Measurements from ENCODE around the gene TMEM147.

Gene TMEM147

GRCh38 chr19:35519291-35519690, 26.1 kb upstream of the TMEM147 start:
- H3K4me3 ChIP-seq (ENCODE audit: low read depth, low read length) = no peak overlapping the region
- TF ChIP-seq MYC (IDR thresholded peaks at IDR 0.05; ENCODE audit: low read depth, low read length) (no peak), POLR2A (IDR thresholded peaks at IDR 0.05; ENCODE audit: extremely low read depth, insufficient read length) (no peak), CTCF (IDR thresholded peaks at IDR 0.05; ENCODE audit: low read depth, low read length) (no peak)
- TF ChIP-seq, protein P1, sequence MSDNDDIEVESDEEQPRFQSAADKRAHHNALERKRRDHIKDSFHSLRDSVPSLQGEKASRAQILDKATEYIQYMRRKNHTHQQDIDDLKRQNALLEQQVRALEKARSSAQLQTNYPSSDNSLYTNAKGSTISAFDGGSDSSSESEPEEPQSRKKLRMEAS (IDR thresholded peaks at IDR 0.05; ENCODE audit: low read depth, low read length) = no peak
- DNase-seq (ENCODE audit: low read depth) = no peak

- no peak for DNase-seq (ENCODE audit: low read depth)
These were observed 24.2 kb upstream of the TMEM147 start for GRCh38 chr19:35521124-35521743.

DNA sequence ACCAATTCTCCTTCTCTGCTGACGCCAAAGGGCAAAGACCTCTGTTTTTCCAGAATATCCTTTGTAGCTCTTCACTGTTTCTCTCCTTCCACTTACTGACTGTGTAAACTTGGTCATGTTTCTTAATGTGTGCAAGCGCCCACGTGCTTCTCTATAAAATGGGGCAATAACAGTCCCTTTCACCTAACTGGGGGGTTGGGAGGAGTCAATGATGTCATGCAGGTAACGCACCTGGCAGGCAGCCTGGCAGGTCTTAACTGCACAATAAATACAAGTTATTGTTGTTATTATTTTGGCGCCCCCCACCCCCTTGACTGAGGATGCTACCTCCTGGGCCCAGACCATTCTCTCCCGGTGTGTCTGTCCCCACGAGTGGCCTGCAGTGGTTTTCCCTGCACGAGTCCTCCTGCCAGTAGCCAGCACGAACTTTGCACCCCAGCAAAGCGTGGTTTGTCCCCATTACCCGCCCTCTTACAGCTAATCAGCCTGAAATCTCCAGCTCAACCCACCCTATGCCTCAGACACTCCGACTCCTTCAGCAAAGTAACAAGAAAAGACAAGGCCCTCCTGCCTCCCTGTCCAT, 22.6 kb upstream of the TMEM147 start:
- H3K4me3 ChIP-seq (ENCODE audit: low read depth, low read length) = no peak overlapping the region
- no peak for DNase-seq (ENCODE audit: low read depth)
- TF ChIP-seq MYC (IDR thresholded peaks at IDR 0.05; ENCODE audit: low read depth, low read length) (no peak), CTCF (IDR thresholded peaks at IDR 0.05; ENCODE audit: low read depth, low read length) (no peak), POLR2A (IDR thresholded peaks at IDR 0.05; ENCODE audit: extremely low read depth, insufficient read length) (no peak)
- TF ChIP-seq, protein P1 (IDR thresholded peaks at IDR 0.05; ENCODE audit: low read depth, low read length) = no peak

More at GRCh38 chr19:35521124-35521743, 24.2 kb upstream of the TMEM147 start:
- TF ChIP-seq CTCF (IDR thresholded peaks at IDR 0.05; ENCODE audit: low read depth, low read length) = no peak
- no peak overlapping the region for H3K4me3 ChIP-seq (ENCODE audit: low read depth, low read length)

DNA sequence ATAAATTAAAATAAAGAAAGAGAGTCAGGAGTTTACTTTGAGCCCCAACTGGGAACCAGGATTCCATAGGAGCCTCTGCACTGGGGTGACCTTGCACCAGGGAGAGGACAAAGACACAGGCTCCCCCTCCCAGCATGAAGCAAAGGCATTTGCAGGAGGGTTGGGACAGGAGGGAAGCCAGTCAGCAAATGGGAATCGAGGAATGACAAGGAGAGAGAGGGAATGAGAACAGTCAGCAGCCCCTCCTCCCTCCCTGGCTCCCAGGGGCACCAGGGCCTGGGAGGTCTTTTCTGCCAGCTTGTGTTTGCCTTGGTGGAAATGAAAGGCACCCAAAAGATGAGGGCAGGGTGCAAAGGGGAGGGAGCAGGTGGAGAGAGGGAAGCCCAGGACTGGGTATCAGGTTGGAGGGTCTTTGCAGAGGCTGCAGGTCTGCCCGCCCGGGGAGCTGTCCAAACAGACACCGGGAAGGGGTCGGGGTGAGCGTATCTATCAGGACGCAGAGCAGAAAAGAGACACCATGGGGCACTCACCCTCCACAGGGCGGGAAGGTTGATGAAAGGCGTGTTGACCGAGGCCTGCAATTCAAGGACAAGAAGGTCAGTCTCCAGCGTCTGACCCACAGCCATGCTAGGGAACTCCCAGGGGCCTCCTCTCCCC, 21.1 kb upstream of the TMEM147 start:
- H3K4me3 ChIP-seq (ENCODE audit: low read depth, low read length) = no peak overlapping the region
- TF ChIP-seq, protein P1 (IDR thresholded peaks at IDR 0.05; ENCODE audit: low read depth, low read length) = no peak
- TF ChIP-seq CTCF (IDR thresholded peaks at IDR 0.05; ENCODE audit: low read depth, low read length) (no peak), POLR2A (IDR thresholded peaks at IDR 0.05; ENCODE audit: extremely low read depth, insufficient read length) (no peak), MYC (IDR thresholded peaks at IDR 0.05; ENCODE audit: low read depth, low read length) (no peak)
- DNase-seq (ENCODE audit: low read depth) = no peak

- no peak for TF ChIP-seq MYC (IDR thresholded peaks at IDR 0.05; ENCODE audit: low read depth, low read length)
- TF ChIP-seq POLR2A (IDR thresholded peaks at IDR 0.05; ENCODE audit: extremely low read depth, insufficient read length) = no peak
- H3K4me3 ChIP-seq (ENCODE audit: low read depth, low read length) = no peak overlapping the region
- no peak for DNase-seq (ENCODE audit: low read depth)
These were observed 19.6 kb upstream of the TMEM147 start for GRCh38 chr19:35525873-35526272.

DNA sequence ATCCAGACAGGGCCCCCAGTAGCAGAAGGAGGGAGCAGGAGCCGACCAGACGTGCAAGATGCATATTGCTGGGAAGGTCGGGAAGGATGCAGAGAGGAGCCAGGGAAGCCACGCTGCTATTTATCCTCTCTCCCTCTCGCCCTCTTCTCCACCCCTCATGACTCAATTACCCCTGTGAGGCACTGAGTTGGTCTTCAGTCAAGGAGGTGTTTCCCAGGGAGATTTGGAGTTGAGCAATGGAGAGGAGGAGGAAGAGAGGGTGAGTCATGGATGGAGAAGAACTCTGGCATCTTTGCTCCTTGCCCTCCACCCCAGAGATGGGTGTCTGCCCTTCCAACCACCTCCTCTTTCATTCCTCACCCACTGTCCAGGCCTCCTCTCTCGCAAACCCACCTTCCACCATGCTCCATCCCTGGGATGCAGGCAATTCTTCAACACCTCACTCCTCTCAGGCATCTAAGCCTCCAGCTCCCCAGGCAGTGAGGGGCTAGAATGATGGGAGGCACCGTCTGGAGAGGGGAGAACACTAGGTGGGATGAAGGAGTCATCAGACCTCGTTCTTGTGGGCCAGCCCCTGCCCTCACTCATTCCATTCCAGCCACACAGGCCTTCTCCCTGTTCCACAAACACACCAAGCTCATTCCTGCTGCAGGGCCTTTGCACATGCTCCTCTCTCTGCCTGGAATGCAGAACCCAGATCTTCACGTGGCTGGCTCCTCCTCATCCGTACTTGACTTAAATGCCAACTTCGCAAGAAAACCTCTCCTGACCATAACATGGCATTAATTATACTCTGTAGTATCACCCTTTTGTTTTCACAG, 17.0 kb upstream of the TMEM147 start, which contains the start of gene SBSN:
Gene SBSN (minus strand): TSS at position 94 of the 821 bp plus-strand sequence. CDS start 30 bp downstream, at position 64.
- TF ChIP-seq CTCF (IDR thresholded peaks at IDR 0.05; ENCODE audit: low read depth, low read length) = no peak
- TF ChIP-seq, protein P1 (IDR thresholded peaks at IDR 0.05; ENCODE audit: low read depth, low read length) = no peak
- no peak for TF ChIP-seq MYC (IDR thresholded peaks at IDR 0.05; ENCODE audit: low read depth, low read length)
- no peak for DNase-seq (ENCODE audit: low read depth)
- H3K4me3 ChIP-seq (ENCODE audit: low read depth, low read length) = no peak within 1 kb of the TSS
